Muscle of arm (tissue), 12 donors: ENCODE results near the gene HDAC7. TPM values are rescaled to one million over a fixed set of nuclear protein-coding genes. Genes with fewer than 3 reads are reported as not detected.

Experiments used
- DNase-seq: peaks from one replicate; pipeline ENCODE4 v3.0.0-alpha.2; 2013
- polyA plus RNA-seq, 12 donors: library from polyadenylated mRNA; unstranded; fragments of 120-200 nt; gene quantifications; one replicate each; pipeline ENCODE4 v1.2.1, GENCODE V29; 2013; ENCODE audit not compliant: insufficient read length in 12 of 12

HDAC7 gene
- polyA plus RNA-seq, 12 donors = 46.9 to 128 (median 60.7) TPM; not detected in 1

- no peak for DNase-seq
These were observed 86.6 kb downstream of the HDAC7 start for GRCh38 chr12:47733142-47733541.

Other genes with a start within 250 kb of the HDAC7 start
- 10 to 100 TPM in 11 of 12 donors, not detected in 1; 21.4 to 38.4 (median 30.7) TPM for gene RPAP3, start 113.9 kb downstream of the HDAC7 start, polyA plus RNA-seq
- gene ENDOU, start 94.4 kb downstream of the HDAC7 start, polyA plus RNA-seq = 1 to 10 TPM in 2 of 12 donors, under 1 TPM in 8, not detected in 2; 0.11 to 1.6 (median 0.28) TPM
- gene RAPGEF3, start 61.0 kb downstream of the HDAC7 start, polyA plus RNA-seq = 10 to 100 TPM in 7 of 12 donors, 1 to 10 TPM in 4, not detected in 1; 7.9 to 17.9 (median 11.0) TPM
- gene SLC48A1, start 46.7 kb downstream of the HDAC7 start, polyA plus RNA-seq = 10 to 100 TPM in 8 of 12 donors, 1 to 10 TPM in 3, not detected in 1; 8.1 to 46.8 (median 11.5) TPM
- 1 to 10 TPM in 2 of 12 donors, under 1 TPM in 9, not detected in 1; 0.17 to 4.4 (median 0.56) TPM for gene VDR, start 85.1 kb upstream of the HDAC7 start, polyA plus RNA-seq
- 10 to 100 TPM in 11 of 12 donors, not detected in 1; 42.2 to 78.3 (median 65.0) TPM for gene TMEM106C, start 143.7 kb upstream of the HDAC7 start, polyA plus RNA-seq
- 10 to 100 TPM in 11 of 12 donors, not detected in 1; 13.9 to 78.9 (median 25.9) TPM for gene COL2A1, start 184.6 kb upstream of the HDAC7 start, polyA plus RNA-seq